Measurements from ENCODE around the gene ERC2. TPM values are rescaled to one million over a fixed set of nuclear protein-coding genes. Genes with fewer than 3 reads are reported as not detected.

ERC2 gene
- total and polyA plus RNA-seq, 7 experiments from 2014 or later: not detected

- no peaks in the 10 kb centered on the region for H3K4me1 ChIP-seq (ENCODE audit: control insufficient read depth in 2 of 2, insufficient read depth in 2 of 2, low read length in 2 of 2)
- Mint-ChIP-seq H3K27me3 (peaks cover 59 to 89% (median 70%) of the 10 kb centered on the region in 5 donors), H3K36me3 (peaks cover 0 to 5% (median 0%) of the 10 kb centered on the region in 5 donors), H3K9me3 (peaks cover 0 to 11% (median 0%) of the 10 kb centered on the region in 11 donors), H3K4me1 (peaks cover 0 to 51% (median 26%) of the 10 kb centered on the region in 7 donors), H3K4me3 (peak within 1 kb of the TSS; percentile 40 to 85 (median 70)), H3K27ac (peak within 1 kb of the TSS in 1 of 9 donors; percentile 79)
- CTCF ChIA-PET: no interaction called here
- POLR2A ChIA-PET: no interaction called here
- H3K27me3 ChIP-seq (ENCODE audit: control insufficient read depth in 2 of 2, insufficient read depth in 2 of 2, low read length in 2 of 2): peaks cover 0 to 4% of the 10 kb centered on the region in 2 donors
- no peak for DNase-seq
- no peaks in the 10 kb centered on the region for H3K9me3 ChIP-seq (ENCODE audit: control insufficient read depth in 2 of 3, low read length in 3 of 3)
- H3K27ac ChIP-seq (ENCODE audit: low read depth, low read length): no peak within 1 kb of the TSS
- no peaks in the 10 kb centered on the region for H3K36me3 ChIP-seq (ENCODE audit: control insufficient read depth in 2 of 3, insufficient read depth in 3 of 3, low read length in 3 of 3)
- intact Hi-C loops (cut with micrococcal nuclease): loop anchor here in 1 of 2 donors (5.0 kb wide), 1 partner anchor 815 kb away; no protein-coding TSS in a partner anchor
- no peak for ATAC-seq
- H3K4me3 ChIP-seq (ENCODE audit: low read length): no peak within 1 kb of the TSS
Measured at GRCh38 chr3:55486857-55487380, 981.3 kb downstream of the ERC2 start, which contains the start of gene WNT5A. Gene WNT5A, minus strand, starts transcription at chr3:55487306. Its CDS starts 321 bp downstream, at chr3:55486985.

GRCh38 chr3:55486101-55486856 is 982.0 kb downstream of the ERC2 start:
- H3K36me3 Mint-ChIP-seq: peaks cover 0 to 5% (median 0%) of the 10 kb centered on the region in 5 donors
- intact Hi-C loops (cut with micrococcal nuclease): loop anchor here in 1 of 2 donors (5.0 kb wide), 1 partner anchor 816 kb away; no protein-coding TSS in a partner anchor
- peak overlapping the region; percentile 17 to 85 (median 65) for H3K4me3 Mint-ChIP-seq
- ATAC-seq: no peak
- H3K27me3 Mint-ChIP-seq: peaks cover 59 to 91% (median 76%) of the 10 kb centered on the region in 5 donors
- H3K27ac ChIP-seq (ENCODE audit: low read depth, low read length): no peak overlapping the region
- peak overlapping the region in 1 of 9 donors; percentile 79 for H3K27ac Mint-ChIP-seq
- H3K9me3 ChIP-seq (ENCODE audit: control insufficient read depth in 2 of 3, low read length in 3 of 3): no peaks in the 10 kb centered on the region
- H3K36me3 ChIP-seq (ENCODE audit: control insufficient read depth in 2 of 3, insufficient read depth in 3 of 3, low read length in 3 of 3): no peaks in the 10 kb centered on the region
- DNase-seq: no peak
- peaks cover 0 to 4% of the 10 kb centered on the region in 2 donors for H3K27me3 ChIP-seq (ENCODE audit: control insufficient read depth in 2 of 2, insufficient read depth in 2 of 2, low read length in 2 of 2)
- no peaks in the 10 kb centered on the region for H3K4me1 ChIP-seq (ENCODE audit: control insufficient read depth in 2 of 2, insufficient read depth in 2 of 2, low read length in 2 of 2)
- peaks cover 0 to 11% (median 0%) of the 10 kb centered on the region in 11 donors for H3K9me3 Mint-ChIP-seq
- H3K4me3 ChIP-seq (ENCODE audit: low read length): no peak overlapping the region
- CTCF ChIA-PET: no interaction called here
- POLR2A ChIA-PET: no interaction called here
- peaks cover 0 to 51% (median 26%) of the 10 kb centered on the region in 7 donors for H3K4me1 Mint-ChIP-seq

- Histone ChIP-seq H3K9me3 (ENCODE audit: control insufficient read depth in 2 of 3, low read length in 3 of 3) (no peaks in the 10 kb centered on the region), H3K27me3 (ENCODE audit: control insufficient read depth in 2 of 2, insufficient read depth in 2 of 2, low read length in 2 of 2) (peaks cover 0 to 9% of the 10 kb centered on the region in 2 donors), H3K4me3 (ENCODE audit: low read length) (no peak overlapping the region), H3K36me3 (ENCODE audit: control insufficient read depth in 2 of 3, insufficient read depth in 3 of 3, low read length in 3 of 3) (no peaks in the 10 kb centered on the region), H3K4me1 (ENCODE audit: control insufficient read depth in 2 of 2, insufficient read depth in 2 of 2, low read length in 2 of 2) (no peaks in the 10 kb centered on the region), H3K27ac (ENCODE audit: low read depth, low read length) (no peak overlapping the region)
- DNase-seq (peak in 2 of 9 donors; percentile 19 to 52), ATAC-seq (peak; percentile 40)
- H3K36me3 Mint-ChIP-seq: peaks cover 0 to 5% (median 4%) of the 10 kb centered on the region in 5 donors
- H3K4me1 Mint-ChIP-seq: peaks cover 0 to 51% (median 26%) of the 10 kb centered on the region in 7 donors
- CTCF ChIA-PET: no interaction called here
- H3K27ac Mint-ChIP-seq: peak overlapping the region in 1 of 9 donors; percentile 65
- intact Hi-C loops (cut with micrococcal nuclease): loop anchor here in 1 of 2 donors (2.0 to 5.0 kb wide), 2 partner anchors 766 to 817 kb away; no protein-coding TSS in a partner anchor
- POLR2A ChIA-PET: no interaction called here
- H3K4me3 Mint-ChIP-seq: peak overlapping the region in 7 of 10 donors; percentile 16 to 60 (median 42)
- H3K27me3 Mint-ChIP-seq: peaks cover 61 to 90% (median 79%) of the 10 kb centered on the region in 5 donors
- peaks cover 0 to 9% (median 0%) of the 10 kb centered on the region in 11 donors for H3K9me3 Mint-ChIP-seq
Measured at GRCh38 chr3:55484801-55485791, 983.2 kb downstream of the ERC2 start.

- H3K9me3 Mint-ChIP-seq: peaks cover 0 to 9% (median 0%) of the 10 kb centered on the region in 11 donors
- intact Hi-C loops (cut with micrococcal nuclease): loop anchor here in 1 of 2 donors (2.0 kb wide), 1 partner anchor 767 kb away; no protein-coding TSS in a partner anchor
- H3K27me3 ChIP-seq (ENCODE audit: control insufficient read depth in 2 of 2, insufficient read depth in 2 of 2, low read length in 2 of 2): peaks cover 0 to 12% of the 10 kb centered on the region in 2 donors
- peaks cover 0 to 5% (median 4%) of the 10 kb centered on the region in 5 donors for H3K36me3 Mint-ChIP-seq
- no peaks in the 10 kb centered on the region for H3K9me3 ChIP-seq (ENCODE audit: control insufficient read depth in 2 of 3, low read length in 3 of 3)
- ChIA-PET CTCF (no interaction called here), POLR2A (no interaction called here)
- peak overlapping the region in 3 of 10 donors; percentile 9 to 47 (median 39) for H3K4me3 Mint-ChIP-seq
- ATAC-seq: no peak
- H3K4me1 ChIP-seq (ENCODE audit: control insufficient read depth in 2 of 2, insufficient read depth in 2 of 2, low read length in 2 of 2): no peaks in the 10 kb centered on the region
- no peak overlapping the region for H3K4me3 ChIP-seq (ENCODE audit: low read length)
- no peaks in the 10 kb centered on the region for H3K36me3 ChIP-seq (ENCODE audit: control insufficient read depth in 2 of 3, insufficient read depth in 3 of 3, low read length in 3 of 3)
- peaks cover 59 to 90% (median 78%) of the 10 kb centered on the region in 5 donors for H3K27me3 Mint-ChIP-seq
- peaks cover 0 to 47% (median 23%) of the 10 kb centered on the region in 7 donors for H3K4me1 Mint-ChIP-seq
- no peak for DNase-seq
- no peak overlapping the region for H3K27ac ChIP-seq (ENCODE audit: low read depth, low read length)
- H3K27ac Mint-ChIP-seq: peak overlapping the region in 1 of 9 donors; percentile 18
Measured at GRCh38 chr3:55484191-55484689, 984.0 kb downstream of the ERC2 start.

GRCh38 chr3:55483196-55484095 is 984.8 kb downstream of the ERC2 start:
- POLR2A ChIA-PET: no interaction called here
- no peak for DNase-seq
- no peaks in the 10 kb centered on the region for H3K9me3 ChIP-seq (ENCODE audit: control insufficient read depth in 2 of 3, low read length in 3 of 3)
- peaks cover 53 to 87% (median 74%) of the 10 kb centered on the region in 5 donors for H3K27me3 Mint-ChIP-seq
- H3K27ac ChIP-seq (ENCODE audit: low read depth, low read length): no peak overlapping the region
- no peak overlapping the region for H3K4me3 ChIP-seq (ENCODE audit: low read length)
- peak overlapping the region in 1 of 9 donors; percentile 18 for H3K27ac Mint-ChIP-seq
- no peaks in the 10 kb centered on the region for H3K36me3 ChIP-seq (ENCODE audit: control insufficient read depth in 2 of 3, insufficient read depth in 3 of 3, low read length in 3 of 3)
- H3K27me3 ChIP-seq (ENCODE audit: control insufficient read depth in 2 of 2, insufficient read depth in 2 of 2, low read length in 2 of 2): peaks cover 0 to 12% of the 10 kb centered on the region in 2 donors
- H3K9me3 Mint-ChIP-seq: peaks cover 0 to 9% (median 0%) of the 10 kb centered on the region in 11 donors
- H3K36me3 Mint-ChIP-seq: peaks cover 0 to 5% (median 4%) of the 10 kb centered on the region in 5 donors
- H3K4me3 Mint-ChIP-seq: peak overlapping the region in 3 of 10 donors; percentile 9 to 47 (median 34)
- CTCF ChIA-PET: no interaction called here
- no peak for ATAC-seq
- peaks cover 0 to 40% (median 21%) of the 10 kb centered on the region in 7 donors for H3K4me1 Mint-ChIP-seq
- intact Hi-C loops (cut with micrococcal nuclease): loop anchor here in 1 of 2 donors (2.0 kb wide), 1 partner anchor 767 kb away; no protein-coding TSS in a partner anchor
- no peaks in the 10 kb centered on the region for H3K4me1 ChIP-seq (ENCODE audit: control insufficient read depth in 2 of 2, insufficient read depth in 2 of 2, low read length in 2 of 2)
